Sciatic nerve (tissue), 2 donors: Measurements from ENCODE around the gene TMC8. TPM values are rescaled to one million over a fixed set of nuclear protein-coding genes. Genes with fewer than 3 reads are reported as not detected.
A peak's percentile ranks its signal among the peaks of the same experiment; 100 is the strongest.

Experiments used
- ATAC-seq: fragments of 200-7000 bp; cut with Tn5 transposase; one replicate; pipeline ENCODE4 v1.9.1; 2020; ENCODE audit warnings: mild to moderate bottlenecking, moderate library complexity
- DNase-seq: peaks from one replicate; pipeline ENCODE4 v3.0.0-alpha.2; 2020; ENCODE audit warnings: low spot score
- intact Hi-C: fragments of 100-400 bp; cut with DNase I; formaldehyde crosslinking; loops from one replicate; pipeline ENCODE4 v1.14.2; 2022
- total RNA-seq: library from RNA; stranded (reverse); fragmentation: NEBNext Ultra II Directional; extraction: Animal tissue kit (Norgen Biotek cat#: 25700); gene quantifications from one replicate; pipeline ENCODE4 v1.2.1, GENCODE V29; 2021
- donor health status: DM: no; HTN: no; CAD: no.
- donor health status: DM: no; HTN: no; CAD: no.

The TMC8 gene
- total RNA-seq, 1 donor from 2014 or later = 12.5 TPM

DNA sequence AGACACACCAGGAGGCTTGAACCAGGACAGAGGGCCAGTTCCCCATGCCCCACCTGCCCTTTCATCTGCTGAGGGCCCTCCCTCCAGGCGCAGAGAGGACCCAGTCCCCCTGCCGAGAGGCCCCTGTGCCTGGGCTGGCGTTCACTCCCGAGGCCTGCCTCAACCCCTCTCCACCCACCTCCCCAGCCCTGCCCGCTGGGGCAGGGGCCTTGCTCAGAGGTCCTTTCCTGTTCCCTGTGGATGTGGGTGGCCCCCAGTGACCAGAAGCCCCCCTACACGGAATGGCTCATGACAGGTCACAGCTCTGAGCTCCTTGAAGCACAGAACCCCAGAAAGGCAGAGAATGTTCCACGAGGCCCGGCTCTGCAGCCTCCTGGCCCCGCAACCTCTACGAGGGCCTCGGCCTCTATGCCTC is 8.8 kb upstream of the TMC8 start:
- intact Hi-C loops = loop anchor here (10.0 kb wide), 1 partner anchor 243 kb away; the partner anchor contains the start of gene SOCS3
- ATAC-seq (no peak), DNase-seq (no peak)

GRCh38 chr17:78122216-78122930 is 8.2 kb upstream of the TMC8 start:
- ATAC-seq (no peak), DNase-seq (no peak)
- intact Hi-C loops = loop anchor here (10.0 kb wide), 1 partner anchor 242 kb away; the partner anchor contains the start of gene SOCS3

- ATAC-seq (no peak), DNase-seq (no peak)
- intact Hi-C loops = loop anchor here (10.0 kb wide), 1 partner anchor 242 kb away; the partner anchor contains the start of gene SOCS3
Observed at GRCh38 chr17:78122931-78123249, 7.7 kb upstream of the TMC8 start.

DNA sequence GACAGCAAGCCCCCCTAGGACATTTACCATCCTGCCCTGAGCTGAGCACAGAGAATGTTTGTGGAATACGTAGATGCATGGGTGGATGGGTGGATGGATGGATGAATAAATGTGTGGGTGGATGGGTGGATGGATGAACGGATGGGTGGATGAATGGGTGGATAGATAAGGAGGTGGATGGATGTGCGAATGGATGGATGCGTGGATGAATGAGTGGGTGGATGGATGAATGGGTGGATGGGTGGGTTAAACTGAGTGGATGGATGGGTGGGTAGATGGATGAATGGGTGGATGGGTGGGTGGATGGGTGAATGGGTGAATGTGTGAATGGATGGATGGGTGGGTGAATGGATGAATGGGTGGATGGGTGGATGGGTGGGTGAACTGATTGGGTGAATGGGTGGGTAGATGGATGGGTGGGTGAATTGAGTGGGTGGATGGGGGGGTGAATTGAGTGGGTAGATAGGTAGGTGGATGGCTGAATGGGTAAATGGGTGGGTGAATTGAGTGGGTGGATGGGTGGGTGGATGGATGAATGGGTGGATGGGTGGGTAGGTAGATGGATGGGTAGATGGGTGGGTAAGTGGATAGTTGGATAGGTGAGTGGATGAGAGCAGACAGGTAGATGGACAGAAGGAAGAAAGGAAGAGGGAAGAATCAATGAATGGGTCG is 7.2 kb upstream of the TMC8 start:
- DNase-seq (no peak), ATAC-seq (no peak)
- intact Hi-C loops = loop anchor here (10.0 kb wide), 1 partner anchor 241 kb away; the partner anchor contains the start of gene SOCS3

DNA sequence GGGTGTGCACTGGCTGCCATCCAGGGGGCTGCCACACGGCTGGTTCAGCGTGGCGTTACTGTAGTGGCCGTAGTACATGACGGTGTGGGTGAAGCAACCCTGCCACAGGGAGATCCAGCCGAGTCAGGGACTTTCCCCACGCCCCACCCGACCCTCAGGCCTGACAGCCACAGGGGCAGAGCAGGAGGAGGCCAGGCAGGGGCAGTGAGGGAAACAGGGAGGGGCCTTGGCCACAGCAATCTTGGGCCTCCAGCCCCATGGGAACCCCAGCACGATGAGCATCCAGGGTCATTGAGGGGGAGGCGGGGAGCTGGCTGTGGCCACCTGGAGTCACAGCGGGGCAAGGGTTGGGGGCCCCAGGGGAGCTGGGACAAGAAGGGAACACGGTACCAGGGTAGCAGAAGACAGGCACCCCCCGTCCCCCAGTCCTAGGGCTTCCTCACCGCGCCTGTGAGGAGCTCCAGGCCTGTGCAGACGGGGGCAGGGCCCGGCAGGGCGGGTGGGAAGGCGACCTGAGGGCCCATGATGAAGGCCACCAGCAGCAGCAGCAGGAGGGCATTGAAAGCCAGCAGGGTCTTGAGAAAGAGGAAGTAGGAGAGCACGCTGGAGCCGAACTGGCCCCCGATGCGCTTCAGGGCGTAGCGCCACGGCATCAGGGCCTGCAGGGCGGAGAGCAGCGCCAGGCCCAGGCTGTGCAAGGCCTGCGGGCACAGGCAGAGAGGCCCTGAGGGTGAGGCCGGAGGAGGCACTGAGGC is 6.3 kb upstream of the TMC8 start:
- DNase-seq (no peak), ATAC-seq (no peak)
- intact Hi-C loops = loop anchor here (10.0 kb wide), 1 partner anchor 241 kb away; the partner anchor contains the start of gene SOCS3

GRCh38 chr17:78124836-78125137 is 5.8 kb upstream of the TMC8 start:
- ATAC-seq (no peak), DNase-seq (peak; percentile 55)
- intact Hi-C loops = loop anchor here (10.0 kb wide), 1 partner anchor 240 kb away; the partner anchor contains the start of gene SOCS3

- peak; percentile 62 for DNase-seq
- intact Hi-C loops = loop anchor here (10.0 kb wide), 1 partner anchor 239 kb away; the partner anchor contains the start of gene SOCS3
- ATAC-seq = no peak
Observed at GRCh38 chr17:78125138-78125913, 5.2 kb upstream of the TMC8 start.

DNA sequence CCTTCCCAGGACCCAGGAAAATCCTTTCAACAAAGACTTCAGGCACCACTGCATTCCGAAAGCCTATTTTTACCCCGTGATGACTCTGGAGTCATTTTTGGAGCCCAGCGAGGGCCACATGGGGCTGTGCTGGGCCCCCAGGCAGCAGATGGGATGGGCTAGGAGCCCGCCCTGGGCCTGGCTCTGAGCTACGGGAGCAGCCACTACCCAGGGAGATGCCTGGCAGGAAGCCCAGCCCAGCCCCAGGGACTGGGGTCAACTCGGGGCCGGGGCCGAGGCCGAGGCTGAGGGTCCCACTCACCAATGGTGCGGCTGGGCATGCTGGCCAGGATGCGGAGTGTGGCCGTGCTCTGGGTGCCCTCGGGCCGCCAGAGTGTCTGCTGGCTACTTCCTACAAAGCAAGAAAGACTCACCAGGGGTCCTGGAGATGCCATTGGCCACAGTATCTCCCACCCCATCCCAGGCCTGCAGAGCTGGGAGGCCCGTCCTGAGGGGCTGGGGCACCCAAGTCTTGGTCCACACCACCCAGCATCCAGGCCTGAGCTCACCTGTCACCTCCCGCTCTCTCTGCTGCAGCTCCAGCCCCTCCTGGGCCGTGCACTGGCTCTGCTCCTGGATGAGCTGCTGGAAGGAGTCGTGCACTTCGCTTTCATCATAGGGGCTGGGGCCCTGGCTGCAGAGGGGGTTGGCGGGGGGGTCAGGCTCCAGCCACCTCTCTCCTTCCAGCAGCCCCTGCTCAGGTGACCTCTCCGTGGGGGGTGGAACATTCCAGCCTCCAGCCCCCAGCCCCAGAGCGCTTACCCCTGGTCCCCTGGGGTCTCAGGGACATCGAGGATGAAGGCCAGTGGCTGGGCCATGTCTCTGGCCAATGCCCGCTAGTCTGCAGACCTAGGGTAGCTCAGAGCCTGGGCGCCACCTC is 4.3 kb upstream of the TMC8 start:
- ATAC-seq (no peak), DNase-seq (peak; percentile 68)
- intact Hi-C loops = loop anchor here (10.0 kb wide), 1 partner anchor 239 kb away; the partner anchor contains the start of gene SOCS3

- intact Hi-C loops = loop anchor here (10.0 kb wide), 1 partner anchor 238 kb away; the partner anchor contains the start of gene SOCS3
- DNase-seq (peak; percentile 60), ATAC-seq (no peak)
Observed at GRCh38 chr17:78126895-78127238, 3.7 kb upstream of the TMC8 start.

- DNase-seq (peak; percentile 86), ATAC-seq (peak; percentile 70)
- intact Hi-C loops = loop anchor here (10.0 kb wide), 1 partner anchor 237 kb away; the partner anchor contains the start of gene SOCS3
Observed at GRCh38 chr17:78127239-78127887, 3.2 kb upstream of the TMC8 start.

GRCh38 chr17:78127888-78128550 is 2.6 kb upstream of the TMC8 start:
- intact Hi-C loops = loop anchor here (10.0 kb wide), 1 partner anchor 237 kb away; the partner anchor contains the start of gene SOCS3
- peak; percentile 74 for DNase-seq
- peak; percentile 28 for ATAC-seq

DNA sequence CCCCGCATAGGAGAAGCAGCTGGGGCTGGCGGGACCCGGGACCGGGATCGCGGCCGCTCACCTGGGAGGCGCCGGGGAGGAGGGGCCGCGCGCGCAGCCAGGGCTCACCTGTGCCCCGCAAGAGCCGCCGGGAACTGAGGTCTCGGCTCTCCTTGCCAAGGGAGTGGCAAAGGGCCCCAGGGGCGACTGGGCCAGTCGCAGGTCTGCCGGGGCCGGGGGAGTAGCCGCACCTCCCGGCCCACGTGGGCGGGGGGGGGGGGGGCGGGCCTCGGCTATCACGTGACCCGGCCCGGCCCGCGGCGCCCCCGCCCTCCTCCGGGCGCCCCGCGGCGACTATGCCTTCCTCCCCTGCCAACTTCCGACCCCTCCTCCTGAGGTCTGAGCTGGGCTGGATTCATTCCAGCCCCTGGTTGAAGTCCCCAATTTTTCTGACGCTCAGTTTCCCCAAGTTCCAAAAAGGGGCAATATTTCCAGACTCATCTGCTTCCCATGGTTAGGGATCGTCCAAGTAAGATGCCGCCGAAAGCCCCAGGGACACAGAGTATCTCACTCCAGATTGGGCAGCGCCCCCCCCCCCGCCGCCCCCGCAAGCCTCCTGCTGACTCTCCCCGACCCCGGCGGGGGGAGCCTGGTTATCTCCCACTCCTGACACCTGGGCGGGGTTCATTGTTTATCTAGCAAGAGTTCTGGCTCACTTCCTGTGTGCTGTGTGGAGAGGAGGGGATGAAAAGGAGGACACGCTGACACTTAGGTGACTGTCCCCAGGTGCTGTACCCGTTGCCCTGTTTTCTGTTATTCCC is 1.8 kb upstream of the TMC8 start, which contains the start of gene TMC6:
Gene TMC6 (minus strand): TSS at position 205 of the 800 bp plus-strand sequence. CDS start 1,923 bp downstream, outside the sequence.
- ATAC-seq (no peak), DNase-seq (peak; percentile 65)
- intact Hi-C loops = loop anchor here (10.0 kb wide), 1 partner anchor 236 kb away; the partner anchor contains the start of gene SOCS3

- intact Hi-C loops = loop anchor here (10.0 kb wide), 1 partner anchor 235 kb away; the partner anchor contains the start of gene SOCS3
- DNase-seq (peak; percentile 60), ATAC-seq (no peak)
Observed at GRCh38 chr17:78129351-78130089, 1.1 kb upstream of the TMC8 start.

DNA sequence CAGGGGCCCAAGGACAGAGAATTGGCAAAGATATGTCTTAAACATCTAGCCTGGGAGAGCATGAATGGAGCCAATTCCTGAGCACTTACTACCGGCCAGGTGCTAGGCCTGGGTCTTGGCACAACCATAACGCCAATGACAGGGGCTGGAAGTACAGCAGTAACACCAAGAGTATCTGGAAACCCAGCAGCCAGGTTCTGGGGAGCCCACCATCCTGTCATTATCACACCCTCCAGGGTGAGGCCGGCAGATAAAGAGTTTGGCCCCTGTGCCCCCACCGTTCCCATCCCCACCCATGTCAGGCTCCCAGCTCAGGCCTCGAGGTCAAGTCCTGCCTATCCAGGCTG is 508 bp upstream of the TMC8 start:
- intact Hi-C loops = no loop called here
- DNase-seq = peak; percentile 56
- ATAC-seq = no peak
